Activated T-cell treated with anti-CD3 and anti-CD28 coated beads, Interleukin-2, amount 50 U/mL, for 72 hours (primary cell): ENCODE data around the gene ST3GAL4. TPM values are rescaled to one million over a fixed set of nuclear protein-coding genes. Genes with fewer than 3 reads are reported as not detected.

Source experiments
- ATAC-seq, 2 donors: fragments of 150-1000 bp; cut with Tn5 transposase; replicated peaks in 1 of 2; 2 replicates each; pipeline ENCODE4 v1.10.0; 2021; ENCODE audit warnings: moderate library complexity in 2 of 2, mild to moderate bottlenecking in 1 of 2
- DNase-seq, 2 donors: peaks; one replicate each; pipeline ENCODE4 v3.0.0; 2021 to 2022; ENCODE audit warnings: mixed read lengths in 1 of 2
- H3K27ac Mint-ChIP-seq: one replicate; pipeline ENCODE4 v1.8.0; 2022; ENCODE audit warnings: mild to moderate bottlenecking, moderate library complexity, mixed read lengths
- H3K27me3 Mint-ChIP-seq: one replicate; pipeline ENCODE4 v1.8.0; 2022; ENCODE audit warnings: low read depth, mixed read lengths
- H3K36me3 Mint-ChIP-seq, 2 donors: one replicate each; pipeline ENCODE4 v1.8.0; 2022; ENCODE audit warnings: mixed read lengths in 2 of 2, mild to moderate bottlenecking in 1 of 2; ENCODE audit not compliant: insufficient read depth in 2 of 2
- H3K4me1 Mint-ChIP-seq: one replicate; pipeline ENCODE4 v1.8.0; 2022; ENCODE audit warnings: low read depth, mixed read lengths
- H3K4me3 Mint-ChIP-seq, 2 donors: one replicate each; pipeline ENCODE4 v1.8.0; 2022; ENCODE audit warnings: mild to moderate bottlenecking in 2 of 2, mixed read lengths in 2 of 2, moderate library complexity in 2 of 2
- H3K9me3 Mint-ChIP-seq, 2 donors: one replicate each; pipeline ENCODE4 v1.8.0; 2022; ENCODE audit warnings: mixed read lengths in 2 of 2
- total RNA-seq, 2 donors: library from RNA; stranded (reverse); gene quantifications; one replicate each; pipeline ENCODE4 v1.2.3, GENCODE V29; 2022

Gene ST3GAL4
- total RNA-seq, 2 donors from 2014 or later: 10.9 to 12.1 TPM

DNA sequence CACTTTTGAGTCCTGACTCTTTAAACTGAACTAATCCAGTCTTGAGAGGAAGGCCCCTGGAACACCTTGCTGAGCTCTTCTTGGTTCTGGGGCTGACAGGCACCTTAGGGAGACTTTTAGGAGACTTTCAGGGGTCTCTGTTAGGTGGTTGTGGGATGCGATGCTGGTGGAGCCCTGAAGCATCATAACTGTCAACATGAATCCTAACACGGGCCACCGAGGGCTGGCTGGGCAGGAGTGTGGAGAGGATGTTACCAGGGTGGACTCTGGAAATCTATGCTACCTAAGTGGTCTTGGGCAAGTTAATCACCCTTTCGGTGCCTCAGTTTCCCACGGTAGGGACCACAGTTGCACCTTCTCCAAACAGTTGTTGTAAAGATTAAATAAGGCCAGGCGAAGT is 106.5 kb downstream of the ST3GAL4 start:
- no peaks in the 10 kb centered on the region for H3K9me3 Mint-ChIP-seq
- ATAC-seq (no peak), DNase-seq (no peak)
- H3K4me3 Mint-ChIP-seq: no peak overlapping the region
- no peaks in the 10 kb centered on the region for H3K36me3 Mint-ChIP-seq
- H3K27ac Mint-ChIP-seq: no peak overlapping the region
- H3K27me3 Mint-ChIP-seq: peaks cover 17% of the 10 kb centered on the region
- H3K4me1 Mint-ChIP-seq: peaks cover 13% of the 10 kb centered on the region

DNA sequence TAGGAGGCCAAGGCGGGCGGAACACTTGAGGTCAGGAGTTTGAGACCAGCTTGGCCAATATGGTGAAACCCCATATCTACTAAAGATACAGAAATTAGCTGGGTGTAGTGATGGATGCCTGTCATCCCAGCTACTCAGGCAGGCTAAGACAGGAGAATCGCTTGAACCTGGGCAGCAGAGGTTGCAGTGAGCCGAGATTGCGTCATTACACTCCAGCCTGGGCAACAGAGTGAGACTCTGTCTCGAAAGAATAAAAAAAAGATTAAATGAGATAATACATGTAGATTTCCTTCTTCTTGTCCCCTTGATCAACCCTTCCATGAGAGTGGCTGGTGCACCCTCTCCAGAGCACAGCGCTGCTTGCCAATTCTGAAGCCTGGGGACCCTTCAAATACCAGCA is 106.9 kb downstream of the ST3GAL4 start:
- Mint-ChIP-seq H3K36me3 (no peaks in the 10 kb centered on the region), H3K27me3 (peaks cover 17% of the 10 kb centered on the region), H3K4me1 (peaks cover 13% of the 10 kb centered on the region), H3K4me3 (no peak overlapping the region), H3K9me3 (no peaks in the 10 kb centered on the region), H3K27ac (no peak overlapping the region)
- ATAC-seq (no peak), DNase-seq (no peak)

Other genes with a start within 250 kb of the ST3GAL4 start
- 10 to 100 TPM; 38.7 to 41.4 TPM for gene RPUSD4, start 144.0 kb upstream of the ST3GAL4 start, total RNA-seq
- gene FAM118B, start 143.9 kb upstream of the ST3GAL4 start, total RNA-seq: 10 to 100 TPM; 11.1 to 13.2 TPM
- gene SRPRA, start 86.8 kb upstream of the ST3GAL4 start, total RNA-seq: 100 to 1,000 TPM; 118 to 136 TPM
- gene FOXRED1, start 86.5 kb upstream of the ST3GAL4 start, total RNA-seq: 10 to 100 TPM; 35.0 to 51.9 TPM
- gene TIRAP, start 72.6 kb upstream of the ST3GAL4 start, total RNA-seq: 10 to 100 TPM; 14.0 to 15.2 TPM
- 10 to 100 TPM; 33.9 to 37.7 TPM for gene DCPS, start 51.6 kb upstream of the ST3GAL4 start, total RNA-seq